Smooth muscle cell (in vitro differentiated cells): ENCODE measurements around the gene CTDSPL. TPM values are rescaled to one million over a fixed set of nuclear protein-coding genes. Genes with fewer than 3 reads are reported as not detected.

Source experiments
- DNase-seq: peaks from one replicate; lab custom pipeline; 2025; ENCODE audit not compliant: unreplicated experiment; lab: John Stamatoyannopoulos, UW
- H2AFZ ChIP-seq: fragments of 200-600 bp; sonication (generic); 2 replicates; pipeline ENCODE4 v1.6.0; 2016; ENCODE audit warnings: antibody characterized with exemption, low read depth, mild to moderate bottlenecking
- H3F3A ChIP-seq: fragments of 200-600 bp; sonication (generic); 2 replicates; pipeline ENCODE4 v1.6.0; 2017; ENCODE audit warnings: antibody characterized with exemption, low read depth
- H3K27ac ChIP-seq: fragments of 200-600 bp; sonication (generic); 2 replicates; pipeline ENCODE4 v1.5.1; 2016; ENCODE audit warnings: low read depth, mild to moderate bottlenecking
- H3K27me3 ChIP-seq: fragments of 200-600 bp; sonication (generic); 2 replicates; pipeline ENCODE4 v1.6.1; 2016; ENCODE audit warnings: low read depth, mild to moderate bottlenecking
- H3K36me3 ChIP-seq: fragments of 200-600 bp; sonication (generic); 2 replicates; pipeline ENCODE4 v1.5.1; 2016; ENCODE audit warnings: low read depth
- H3K4me1 ChIP-seq: fragments of 200-600 bp; sonication (generic); 2 replicates; pipeline ENCODE4 v1.5.1; 2016; ENCODE audit warnings: low read depth
- H3K4me2 ChIP-seq: fragments of 200-600 bp; sonication (generic); 2 replicates; pipeline ENCODE4 v1.6.0; 2016; ENCODE audit warnings: mild to moderate bottlenecking
- H3K4me3 ChIP-seq: fragments of 200-600 bp; sonication (generic); 2 replicates; pipeline ENCODE4 v1.5.1; 2016; ENCODE audit warnings: mild to moderate bottlenecking
- H3K79me2 ChIP-seq: fragments of 200-600 bp; sonication (generic); 2 replicates; pipeline ENCODE4 v1.6.0; 2016; ENCODE audit warnings: low read depth, mild to moderate bottlenecking
- H3K9ac ChIP-seq: fragments of 200-600 bp; sonication (generic); 2 replicates; pipeline ENCODE4 v1.6.0; 2016; ENCODE audit warnings: low read depth
- H3K9me3 ChIP-seq: fragments of 200-600 bp; sonication (generic); replicated peaks from 2 replicates; pipeline ENCODE4 v1.5.1; 2016; ENCODE audit warnings: low read depth
- H4K20me1 ChIP-seq: fragments of 200-600 bp; sonication (generic); 2 replicates; pipeline ENCODE4 v1.6.0; 2016; ENCODE audit warnings: low read depth
- CTCF ChIP-seq: fragments of 200-600 bp; sonication (generic); IDR thresholded peaks from 2 replicates; pipeline ENCODE4 v1.5.1; 2017; ENCODE audit warnings: borderline replicate concordance, mild to moderate bottlenecking, antibody characterized with exemption; ENCODE audit not compliant: insufficient read depth, poor library complexity, severe bottlenecking
- whole genome bisulfite sequencing: methylation state at CpG from one replicate; pipeline ENCODE4 v1.1.7; 2016; ENCODE audit warnings: low lambda C conversion rate; 5-methylcytosine and 5-hydroxymethylcytosine counted together
- polyA plus RNA-seq: library from polyadenylated mRNA; unstranded; fragments of >200 nt; fragmentation: Nextera tagmentation; extraction: Ambion mirVana; gene quantifications from 2 replicates; pipeline ENCODE4 v1.2.1, GENCODE V29; 2016
- total RNA-seq: library from RNA; depleted of rRNA; stranded (reverse); fragments of >200 nt; gene quantifications from 2 replicates; pipeline ENCODE4 v1.2.3, GENCODE V29; 2014

Gene CTDSPL
- total and polyA plus RNA-seq, 2 experiments from 2014 or later, result 31.3 to 34.3 TPM

- Histone ChIP-seq H4K20me1 (peaks cover 45% of the 10 kb centered on the region), H3K79me2 (peaks cover 27% of the 10 kb centered on the region), H3K4me3 (no peak overlapping the region), H3F3A (no peaks in the 10 kb centered on the region), H3K9me3 (no peaks in the 10 kb centered on the region), H2AFZ (no peak overlapping the region), H3K36me3 (no peaks in the 10 kb centered on the region), H3K4me1 (peaks cover 3% of the 10 kb centered on the region), H3K4me2 (no peak overlapping the region), H3K27ac (no peak overlapping the region), H3K9ac (no peak overlapping the region), H3K27me3 (no peaks in the 10 kb centered on the region)
- no peak for DNase-seq
- TF ChIP-seq CTCF, result no peak
- WGBS, result 95% methylated on average over 3 of the region's 3 CpGs
Observed at GRCh38 chr3:37899711-37900306, 38.1 kb downstream of the CTDSPL start.

GRCh38 chr3:37901721-37902120 lies 40.0 kb downstream of the CTDSPL start:
- Histone ChIP-seq H3K79me2 (peaks cover 17% of the 10 kb centered on the region), H3K4me2 (no peak overlapping the region), H3K9ac (no peak overlapping the region), H4K20me1 (peaks cover 26% of the 10 kb centered on the region), H3K9me3 (no peaks in the 10 kb centered on the region), H3K27me3 (no peaks in the 10 kb centered on the region), H3K4me1 (peaks cover 22% of the 10 kb centered on the region), H3F3A (peaks cover 5% of the 10 kb centered on the region), H2AFZ (no peak overlapping the region), H3K4me3 (no peak overlapping the region), H3K27ac (no peak overlapping the region), H3K36me3 (no peaks in the 10 kb centered on the region)
- no peak for TF ChIP-seq CTCF
- WGBS, result 80% methylated on average over 2 of the region's 2 CpGs
- no peak for DNase-seq

- H3K4me2 ChIP-seq, result no peak overlapping the region
- H3K27ac ChIP-seq, result no peak overlapping the region
- peaks cover 5% of the 10 kb centered on the region for H3F3A ChIP-seq
- no peaks in the 10 kb centered on the region for H3K9me3 ChIP-seq
- TF ChIP-seq CTCF, result no peak
- 91% methylated on average over 4 of the region's 4 CpGs for WGBS
- H3K9ac ChIP-seq, result no peak overlapping the region
- peaks cover 20% of the 10 kb centered on the region for H4K20me1 ChIP-seq
- H3K27me3 ChIP-seq, result no peaks in the 10 kb centered on the region
- H3K79me2 ChIP-seq, result peaks cover 17% of the 10 kb centered on the region
- no peak overlapping the region for H3K4me3 ChIP-seq
- H3K36me3 ChIP-seq, result no peaks in the 10 kb centered on the region
- DNase-seq, result no peak
- H3K4me1 ChIP-seq, result peaks cover 32% of the 10 kb centered on the region
- H2AFZ ChIP-seq, result no peak overlapping the region
Observed at GRCh38 chr3:37902674-37903073, 41.0 kb downstream of the CTDSPL start.

GRCh38 chr3:37903320-37903719 lies 41.6 kb downstream of the CTDSPL start:
- Histone ChIP-seq H3K79me2 (peaks cover 18% of the 10 kb centered on the region), H3K27me3 (no peaks in the 10 kb centered on the region), H3K4me3 (no peak overlapping the region), H3F3A (peaks cover 5% of the 10 kb centered on the region), H4K20me1 (peaks cover 20% of the 10 kb centered on the region), H2AFZ (no peak overlapping the region), H3K36me3 (no peaks in the 10 kb centered on the region), H3K9ac (no peak overlapping the region), H3K9me3 (no peaks in the 10 kb centered on the region), H3K27ac (no peak overlapping the region), H3K4me2 (no peak overlapping the region), H3K4me1 (peaks cover 34% of the 10 kb centered on the region)
- WGBS, result 96% methylated on average over 2 of the region's 2 CpGs
- DNase-seq, result no peak
- no peak for TF ChIP-seq CTCF
